GM18508 (cell line): ENCODE results near the gene GC.
"Not testable (repeated sequence)": the region's sequence is repeated elsewhere in the genome, so short reads cannot be mapped to it uniquely, and the experiment has no call there.

Experiments
- ATAC-seq: cut with Tn5 transposase; IDR thresholded peaks from one replicate; pipeline ENCODE4 v1.9.1; 2021; ENCODE audit warnings: moderate number of reproducible peaks; ENCODE audit not compliant: insufficient read depth, unreplicated experiment

The GC gene, protein sequence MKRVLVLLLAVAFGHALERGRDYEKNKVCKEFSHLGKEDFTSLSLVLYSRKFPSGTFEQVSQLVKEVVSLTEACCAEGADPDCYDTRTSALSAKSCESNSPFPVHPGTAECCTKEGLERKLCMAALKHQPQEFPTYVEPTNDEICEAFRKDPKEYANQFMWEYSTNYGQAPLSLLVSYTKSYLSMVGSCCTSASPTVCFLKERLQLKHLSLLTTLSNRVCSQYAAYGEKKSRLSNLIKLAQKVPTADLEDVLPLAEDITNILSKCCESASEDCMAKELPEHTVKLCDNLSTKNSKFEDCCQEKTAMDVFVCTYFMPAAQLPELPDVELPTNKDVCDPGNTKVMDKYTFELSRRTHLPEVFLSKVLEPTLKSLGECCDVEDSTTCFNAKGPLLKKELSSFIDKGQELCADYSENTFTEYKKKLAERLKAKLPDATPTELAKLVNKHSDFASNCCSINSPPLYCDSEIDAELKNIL

DNA sequence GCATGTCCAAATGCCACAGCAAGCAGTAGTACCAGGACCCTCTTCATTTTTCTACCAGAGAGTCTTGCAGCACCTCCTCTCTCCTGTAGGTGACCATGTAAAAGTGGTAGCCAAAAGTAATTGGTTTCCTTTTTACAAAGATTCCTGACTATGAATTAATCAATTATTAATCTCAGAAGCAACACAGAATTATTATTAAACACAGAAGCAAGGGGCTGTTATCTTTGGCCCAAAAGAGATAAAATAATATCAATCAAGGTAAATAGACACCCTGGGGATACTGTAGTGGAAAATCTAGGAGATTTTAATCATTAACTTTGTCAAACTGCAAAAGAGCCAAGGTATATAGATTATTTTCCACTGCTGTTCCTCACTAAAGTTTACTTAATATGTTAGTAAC lies at the start of gene GC:
TSS of gene GC (minus strand) at position 108 of the 400 bp plus-strand sequence. CDS start at position 47, 61 bp downstream.
- ATAC-seq: no peak

DNA sequence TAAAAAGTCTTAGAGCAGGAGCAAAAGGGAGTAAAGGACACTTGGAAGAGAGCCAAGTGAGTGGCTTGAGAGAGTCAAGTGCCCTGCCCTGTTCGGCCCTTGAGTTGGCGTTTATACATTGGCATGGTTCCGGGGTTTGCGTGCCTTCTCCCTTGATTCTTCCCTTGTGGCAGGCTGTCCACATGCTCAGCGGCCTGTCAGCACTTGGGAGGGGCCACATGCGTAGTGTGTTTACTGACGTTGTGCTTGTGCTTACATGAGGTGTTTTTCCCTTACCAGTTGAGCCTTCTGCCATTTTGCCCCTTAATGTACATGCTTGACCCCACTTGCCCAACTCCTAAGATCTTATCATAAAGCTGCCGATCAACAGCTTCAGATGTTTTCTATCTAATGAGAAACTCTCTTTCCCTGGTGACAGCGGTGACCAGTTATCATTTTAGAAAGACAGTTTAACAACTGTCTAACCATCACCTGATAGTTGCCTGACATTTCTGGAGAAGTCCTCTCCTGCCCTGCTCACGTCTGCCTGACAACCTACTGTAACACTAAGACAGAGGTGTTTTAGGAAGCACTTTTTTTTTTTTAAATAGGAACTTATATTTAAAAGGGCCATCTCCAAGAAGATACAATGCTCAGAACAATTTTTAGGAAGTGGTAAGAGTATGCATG lies 49.5 kb upstream of the GC start:
- ATAC-seq: no peak

DNA sequence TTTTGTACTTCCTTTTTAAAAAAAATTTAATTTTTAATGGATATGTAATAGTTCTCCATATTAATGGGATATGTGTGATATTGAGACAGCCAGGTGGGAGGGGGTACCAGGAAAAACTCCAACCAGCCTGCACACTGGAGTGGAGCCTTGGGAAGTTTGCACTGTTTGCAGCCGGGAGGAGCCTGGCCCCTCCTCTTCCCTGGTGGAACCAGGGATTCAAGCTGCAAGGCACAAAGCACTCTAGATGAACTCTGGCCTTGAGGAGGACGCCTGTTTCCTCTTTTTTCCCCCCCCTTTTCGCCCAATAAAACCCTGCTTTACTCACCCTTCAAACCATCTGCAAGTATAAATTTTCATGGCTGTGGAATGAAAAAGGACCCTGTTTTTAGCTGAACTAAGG lies 48.2 kb upstream of the GC start:
- no peak for ATAC-seq

DNA sequence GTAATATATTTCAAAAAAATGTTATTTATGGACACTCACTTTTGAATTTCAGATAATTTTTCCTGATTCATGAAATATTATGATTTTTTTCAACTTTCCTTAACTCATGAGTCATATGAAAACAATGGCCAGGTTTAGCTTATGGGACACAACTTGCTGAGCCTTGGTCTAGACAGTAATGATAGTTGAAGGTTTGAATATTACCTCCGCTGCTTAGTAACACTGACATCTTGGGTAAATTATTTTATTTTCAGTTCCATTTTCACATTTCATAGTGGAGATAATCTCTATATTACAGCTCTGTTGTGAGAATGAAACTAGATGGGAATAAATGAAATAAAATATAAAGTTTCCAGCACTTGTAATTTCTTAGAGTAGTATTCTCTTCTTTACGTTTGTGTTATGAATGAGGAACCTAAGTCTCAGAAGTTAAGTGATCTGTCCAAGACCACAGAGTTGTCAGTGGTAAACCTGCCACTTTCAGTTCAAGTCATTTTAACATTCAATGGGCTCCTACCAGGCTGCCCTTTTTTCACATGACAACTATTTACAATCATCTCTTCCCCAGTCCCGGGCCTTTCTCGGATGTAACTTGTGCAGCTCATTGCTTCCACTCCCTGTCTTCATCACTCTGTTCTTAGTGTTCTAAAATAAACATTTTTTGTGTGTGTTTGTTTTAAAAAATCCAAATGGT lies 46.8 kb upstream of the GC start:
- no peak for ATAC-seq

DNA sequence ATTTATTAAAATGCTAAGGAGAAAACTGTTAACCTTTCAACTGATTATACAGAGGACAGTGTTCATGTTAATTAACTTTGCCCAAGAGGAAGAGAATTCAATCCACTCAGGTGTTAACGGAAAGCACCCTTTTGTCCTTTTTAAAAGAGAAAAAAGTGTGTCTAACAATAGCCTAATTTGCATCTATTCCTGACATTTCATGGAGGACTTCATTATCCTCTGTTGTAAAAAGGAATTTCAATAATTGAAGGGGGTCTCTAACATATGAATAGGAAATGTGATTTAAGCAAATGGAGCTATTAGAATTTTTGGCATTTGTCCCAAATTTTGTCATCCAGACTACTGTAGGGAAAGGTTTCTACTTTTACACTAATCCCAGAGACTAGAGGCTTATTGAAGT lies 44.6 kb upstream of the GC start:
- no peak for ATAC-seq

DNA sequence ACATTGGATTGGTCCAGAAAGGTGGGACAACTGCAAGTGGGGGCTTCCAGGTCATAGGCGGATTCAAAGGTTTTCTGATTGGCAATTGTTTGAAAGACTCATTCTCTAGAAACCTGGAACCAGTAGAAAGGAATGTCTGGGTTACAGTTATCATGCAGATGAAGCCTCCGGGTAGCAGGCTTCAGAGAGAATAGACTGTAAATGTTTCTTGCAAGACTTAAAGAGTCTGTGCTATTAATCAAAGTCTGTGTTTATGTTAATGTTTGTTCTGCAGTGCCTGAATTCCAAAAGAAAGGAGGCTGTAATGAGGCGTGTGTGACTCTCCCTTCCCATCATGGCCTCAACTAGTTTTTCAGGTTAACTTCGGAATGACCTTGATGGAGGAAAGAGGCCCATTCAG lies 43.9 kb upstream of the GC start:
- no peak for ATAC-seq

DNA sequence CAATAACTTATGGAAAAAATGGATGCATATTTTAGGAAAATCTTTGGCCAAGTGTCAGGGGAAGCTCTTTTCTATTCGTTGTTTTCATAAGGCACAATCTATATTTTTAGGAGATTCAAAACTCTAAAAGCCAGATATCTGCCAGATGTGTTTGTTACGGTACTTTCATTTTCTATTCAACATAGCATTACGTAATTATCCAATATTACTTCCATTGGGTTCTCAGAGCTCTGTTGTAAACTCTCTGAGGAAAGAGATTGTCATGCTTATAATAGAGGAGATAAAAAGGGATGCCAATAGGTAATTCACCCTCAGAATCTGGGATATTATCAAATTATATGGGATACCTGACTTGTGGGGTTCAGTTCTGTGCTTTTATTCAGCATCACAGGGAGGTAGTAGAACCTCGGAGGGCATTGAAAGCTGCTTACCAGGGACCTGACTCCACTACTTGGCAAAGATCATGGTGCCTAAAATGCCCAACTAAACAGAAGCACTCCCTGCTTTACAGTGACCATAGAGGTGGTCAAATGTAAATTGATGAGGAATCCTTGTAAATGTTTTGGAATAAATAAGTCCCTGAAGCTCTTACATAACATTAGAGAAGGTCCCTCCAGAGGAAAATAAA lies 32.9 kb upstream of the GC start:
- no peak for ATAC-seq

DNA sequence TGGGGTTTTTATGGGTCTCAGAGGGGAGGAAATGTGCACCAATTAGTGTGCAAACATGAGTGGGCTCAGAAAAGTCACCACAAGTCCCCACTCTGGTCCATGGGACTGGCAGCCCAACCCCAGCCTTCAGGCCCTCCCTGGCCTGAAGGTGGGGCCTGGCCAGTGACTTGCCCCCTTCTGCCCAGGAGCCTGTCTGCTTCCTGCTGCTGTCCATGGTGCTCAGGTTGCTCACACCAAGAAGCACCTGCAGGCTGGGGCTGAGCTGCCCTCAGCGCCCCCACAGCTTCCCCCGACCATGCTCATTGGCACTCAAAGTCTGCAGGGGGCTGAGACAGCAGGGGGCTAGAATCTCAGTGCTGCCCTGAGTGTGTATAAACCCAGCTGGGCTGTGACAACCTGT lies 30.6 kb upstream of the GC start:
- no peak for ATAC-seq

DNA sequence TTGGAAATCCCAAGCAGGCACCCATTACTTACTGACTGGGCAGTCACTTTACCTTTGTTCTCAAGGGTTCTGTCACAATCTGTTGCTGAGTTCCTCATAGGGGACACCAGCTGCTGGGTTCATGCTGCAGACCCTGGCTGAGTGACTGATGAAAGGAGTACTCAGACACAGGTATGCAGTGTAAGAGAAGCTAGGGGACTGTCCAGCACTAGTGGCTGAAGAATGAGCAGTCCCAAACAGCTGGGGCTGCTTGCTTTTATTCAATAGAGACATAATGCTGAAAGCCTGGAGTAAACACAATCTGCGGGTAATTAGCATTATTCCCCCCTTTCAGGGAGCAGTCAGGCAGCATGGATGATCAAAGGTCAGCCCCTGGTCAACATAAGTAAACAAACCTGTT lies 25.9 kb upstream of the GC start:
- ATAC-seq: not testable (repeated sequence)

DNA sequence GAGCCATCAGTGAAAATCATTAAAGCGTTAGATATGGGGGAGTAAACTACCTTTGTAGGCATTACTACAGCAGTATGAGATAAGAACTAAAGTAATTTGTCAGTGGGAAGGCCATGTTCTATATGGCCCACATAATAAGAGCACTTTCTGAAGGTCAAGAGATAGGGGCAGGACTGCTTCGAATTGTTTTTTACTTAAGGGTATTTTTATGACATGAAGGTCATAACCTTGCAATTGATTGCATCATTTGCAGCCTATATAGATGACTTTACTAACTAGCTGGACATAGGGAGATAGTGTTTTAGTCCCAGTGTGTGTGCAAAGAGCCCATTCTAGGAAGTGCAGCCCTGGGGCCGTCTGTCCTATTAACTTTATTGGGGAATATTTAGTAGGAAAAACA lies 23.6 kb upstream of the GC start:
- no peak for ATAC-seq

DNA sequence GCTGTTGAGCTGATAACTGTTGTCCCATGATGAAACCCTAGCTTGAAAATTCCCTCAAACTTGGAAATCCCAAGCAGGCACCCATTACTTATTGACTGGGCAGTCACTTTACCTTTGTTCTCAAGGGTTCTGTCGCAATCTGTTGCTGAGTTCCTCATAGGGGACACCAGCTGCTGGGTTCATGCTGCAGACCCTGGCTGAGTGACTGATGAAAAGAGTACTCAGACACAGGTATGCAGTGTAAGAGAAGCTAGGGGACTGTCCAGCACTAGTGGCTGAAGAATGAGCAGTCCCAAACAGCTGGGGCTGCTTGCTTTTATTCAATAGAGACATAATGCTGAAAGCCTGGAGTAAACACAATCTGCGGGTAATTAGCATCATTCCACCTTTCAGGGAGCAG lies 21.4 kb upstream of the GC start:
- not testable (repeated sequence) for ATAC-seq

DNA sequence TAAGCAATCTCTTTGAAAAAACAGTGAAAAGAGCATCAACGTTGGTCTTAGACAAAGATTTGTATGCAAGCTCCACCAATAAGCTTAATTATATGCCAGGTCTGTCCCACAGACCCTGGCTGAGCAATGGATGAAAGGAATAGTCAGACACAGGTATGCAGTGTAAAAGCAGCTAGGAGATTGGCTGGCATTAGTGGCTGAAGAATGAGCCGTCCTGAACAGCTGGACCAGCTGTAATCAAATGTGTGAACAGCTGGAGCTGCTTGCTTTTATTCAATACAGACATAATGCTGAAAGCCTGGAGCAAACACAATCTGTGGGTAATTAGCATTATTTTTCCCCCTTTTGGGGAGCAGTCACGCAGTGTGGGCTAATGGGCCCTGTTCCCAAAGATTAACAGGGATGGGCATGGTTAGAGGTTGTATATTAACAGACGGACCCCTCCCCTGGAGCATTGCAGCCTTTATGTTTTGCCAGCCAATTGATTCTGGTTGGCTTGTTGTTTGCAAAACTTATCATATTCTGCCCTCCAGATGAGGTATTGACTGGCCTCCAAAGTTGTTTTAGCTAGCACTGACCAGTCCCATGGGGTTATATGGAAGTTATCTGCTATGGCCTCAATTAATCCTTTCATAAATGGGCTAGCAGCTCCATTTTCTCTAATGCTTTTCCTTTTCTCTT lies 20.3 kb upstream of the GC start:
- not testable (repeated sequence) for ATAC-seq

DNA sequence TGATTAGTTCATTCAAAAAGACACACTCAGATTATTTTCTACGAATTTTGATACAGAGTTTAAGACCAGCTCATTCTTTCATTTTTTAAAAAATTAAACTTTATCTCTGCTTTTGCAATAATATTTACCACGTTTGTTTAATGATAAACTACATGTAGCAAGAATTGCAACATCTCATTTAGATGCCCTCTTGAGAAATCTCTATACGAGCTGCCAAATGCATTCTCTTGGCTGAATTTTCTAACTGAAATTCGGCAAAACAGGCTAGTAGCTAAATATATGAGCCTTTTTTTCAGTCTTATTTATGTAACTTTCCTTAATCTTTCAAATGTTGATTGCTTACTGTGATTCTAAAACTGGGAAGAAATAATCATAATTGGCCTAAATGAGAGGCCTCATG lies 2.1 kb upstream of the GC start:
- ATAC-seq: no peak

DNA sequence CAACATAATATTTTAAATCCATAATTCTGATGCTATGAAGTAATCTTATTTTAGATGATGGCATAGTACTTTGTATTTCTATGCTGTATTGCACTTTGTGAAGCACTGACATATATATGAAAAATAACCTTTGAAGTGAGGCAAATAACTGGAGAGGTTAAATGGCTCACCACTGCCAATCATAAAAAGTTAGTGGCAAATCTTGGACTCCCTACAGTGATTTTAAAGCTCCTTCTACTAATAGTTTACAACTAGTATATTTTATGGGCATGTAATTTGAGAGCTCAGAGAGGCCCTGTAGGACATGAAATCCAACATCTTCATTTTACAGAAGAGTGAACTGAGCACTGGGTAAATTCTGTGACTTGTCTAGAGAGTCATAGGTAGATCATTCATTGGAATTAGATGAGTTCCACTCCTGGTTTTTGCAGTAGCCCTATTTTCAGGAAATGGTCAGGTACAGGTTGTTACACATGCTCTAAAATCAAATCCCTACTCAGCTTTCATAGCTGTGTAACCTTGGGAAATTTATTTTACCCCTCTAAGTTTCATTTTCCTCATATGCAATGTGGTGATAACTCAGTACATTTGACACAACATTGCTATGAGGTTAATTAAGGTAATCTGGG lies 804 bp upstream of the GC start:
- ATAC-seq: no peak

DNA sequence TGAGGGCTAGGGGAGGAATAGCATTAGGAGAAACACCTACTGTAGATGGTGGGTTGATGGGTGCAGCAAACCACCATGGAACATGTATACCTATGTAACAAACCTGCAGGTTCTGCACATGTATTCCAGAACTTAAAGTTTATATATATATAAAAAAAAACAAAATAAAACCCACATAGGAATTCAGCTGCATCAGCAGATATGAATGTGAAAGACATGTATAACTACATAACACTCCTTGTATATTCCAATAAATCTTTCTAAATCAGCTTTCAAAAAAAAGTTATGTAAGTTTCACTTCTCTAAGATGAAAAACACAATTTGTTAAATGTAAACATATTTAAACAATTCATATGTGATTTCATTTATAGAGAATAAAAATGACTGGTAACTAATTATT lies 6.0 kb downstream of the GC start:
- ATAC-seq: no peak

DNA sequence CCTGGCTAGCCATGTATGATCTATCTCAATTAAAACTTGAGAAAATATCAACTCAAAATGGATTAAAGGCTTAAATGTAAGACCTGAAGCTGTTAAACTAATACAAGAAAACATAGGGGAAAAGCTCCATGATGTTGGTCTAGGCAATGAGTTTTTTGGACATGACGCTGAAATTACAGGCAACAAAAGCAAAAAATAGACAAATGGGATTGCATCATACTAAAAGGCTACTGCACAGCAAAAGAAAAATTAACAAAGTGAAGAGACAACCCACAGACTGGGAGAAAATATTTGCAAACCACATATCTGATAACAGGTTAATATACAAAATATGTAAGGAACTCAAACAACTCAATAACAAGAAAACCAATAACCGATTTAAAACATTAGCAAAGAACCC lies 8.4 kb downstream of the GC start:
- ATAC-seq: no peak

DNA sequence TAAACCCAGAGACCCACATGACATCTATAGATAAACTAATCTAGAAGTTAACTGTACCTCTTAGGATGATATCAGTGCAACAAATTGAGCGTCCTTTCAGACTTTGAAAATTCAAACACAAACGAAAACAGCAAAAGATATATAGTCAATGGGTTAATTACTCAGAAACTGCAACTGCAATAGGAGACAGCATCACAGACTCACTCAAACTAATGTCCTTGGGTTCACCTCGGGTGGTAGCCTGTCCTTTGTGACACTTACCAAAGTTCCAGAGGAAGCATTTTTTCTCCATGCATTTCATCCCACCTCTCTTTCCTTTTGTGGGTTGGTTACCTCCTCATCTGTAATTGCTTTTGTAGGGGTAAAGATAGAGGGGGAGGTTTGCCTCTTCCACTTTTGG lies 9.7 kb downstream of the GC start:
- no peak for ATAC-seq

DNA sequence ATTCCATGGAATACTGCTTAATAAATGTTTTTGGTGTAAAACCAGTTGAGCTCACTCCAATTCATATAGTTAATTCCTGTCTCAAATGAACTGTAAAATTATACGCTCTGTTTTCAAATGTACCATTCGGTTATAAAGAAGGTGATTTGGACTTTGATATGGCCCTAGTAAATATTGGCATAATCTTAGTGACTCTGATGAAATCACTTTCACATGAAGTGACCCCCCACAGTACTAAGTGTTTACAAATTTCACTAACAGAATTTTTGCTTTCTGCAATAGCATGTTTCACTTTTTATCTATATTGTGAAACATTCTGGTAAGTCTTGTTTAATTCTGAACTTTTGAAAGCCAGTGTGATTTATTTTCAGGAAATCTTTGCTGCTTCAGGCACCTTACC lies 10.9 kb downstream of the GC start:
- no peak for ATAC-seq

DNA sequence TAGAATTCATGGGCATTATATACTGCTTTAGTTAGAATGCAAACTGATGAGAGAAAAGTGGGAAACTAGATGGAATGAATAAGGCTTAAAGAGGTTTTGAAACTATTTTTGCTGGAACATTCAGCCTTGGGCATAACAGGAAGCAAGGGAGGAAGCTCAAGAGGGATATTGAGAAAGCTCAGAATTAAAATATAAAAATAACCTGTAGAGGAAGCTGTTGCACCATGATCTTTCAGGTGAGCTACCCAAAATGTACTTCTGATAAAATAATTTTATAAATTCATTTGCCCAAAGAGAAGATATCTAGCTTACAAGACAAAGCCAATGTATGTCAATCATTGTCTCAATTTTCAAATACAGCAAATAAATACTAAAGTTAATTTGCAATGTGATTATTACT lies 11.3 kb downstream of the GC start:
- ATAC-seq: no peak

DNA sequence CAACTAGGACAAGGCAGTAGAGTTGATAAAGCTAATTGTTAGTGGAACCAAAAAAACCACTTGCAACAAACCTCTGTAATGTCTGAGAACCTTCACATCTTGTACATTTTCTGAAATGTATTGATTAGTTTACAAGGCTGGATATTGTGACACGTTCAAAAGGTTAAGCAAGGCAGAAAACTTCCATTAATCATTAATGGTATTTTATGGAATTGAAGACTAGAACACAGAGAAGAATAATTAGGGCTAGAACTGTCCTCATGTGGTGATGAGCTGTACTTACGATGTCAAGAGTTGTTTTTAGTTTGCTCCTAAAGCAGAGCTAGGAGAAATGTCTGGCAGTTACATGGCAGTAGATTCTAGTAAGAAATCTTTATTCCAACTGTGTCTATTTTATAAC lies 12.3 kb downstream of the GC start:
- ATAC-seq: no peak
